ENCODE results near the gene STK31.
A peak's percentile ranks its signal among the peaks of the same experiment; 100 is the strongest.
"Not testable (repeated sequence)": the region's sequence is repeated elsewhere in the genome, so short reads cannot be mapped to it uniquely, and the experiment has no call there.

The STK31 gene

DNA sequence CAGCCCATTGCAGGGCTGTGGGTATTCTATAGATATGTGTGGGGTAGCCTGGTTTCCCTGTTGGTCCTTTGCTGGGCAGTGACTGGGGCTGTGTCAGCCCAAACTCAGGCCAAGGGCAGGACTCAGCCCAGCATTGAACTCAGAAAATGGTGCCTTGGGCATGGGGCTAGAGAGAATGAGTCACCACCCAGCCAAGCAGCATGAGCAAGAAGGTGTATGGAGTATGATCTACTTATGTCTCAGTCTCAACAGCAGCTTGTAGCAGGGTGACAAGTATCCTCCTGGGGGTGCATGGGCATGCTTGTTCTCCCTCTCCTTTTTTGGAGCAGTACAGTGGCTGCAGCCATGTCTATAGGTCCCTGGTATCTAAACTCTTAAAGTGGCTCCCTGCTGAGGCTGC is 32.0 kb downstream of the STK31 start:
- in situ Hi-C loops (cut with HindIII; ENCODE audit: low sequenced_read_pairs), result no loop called here
- TF ChIP-seq, protein P1, sequence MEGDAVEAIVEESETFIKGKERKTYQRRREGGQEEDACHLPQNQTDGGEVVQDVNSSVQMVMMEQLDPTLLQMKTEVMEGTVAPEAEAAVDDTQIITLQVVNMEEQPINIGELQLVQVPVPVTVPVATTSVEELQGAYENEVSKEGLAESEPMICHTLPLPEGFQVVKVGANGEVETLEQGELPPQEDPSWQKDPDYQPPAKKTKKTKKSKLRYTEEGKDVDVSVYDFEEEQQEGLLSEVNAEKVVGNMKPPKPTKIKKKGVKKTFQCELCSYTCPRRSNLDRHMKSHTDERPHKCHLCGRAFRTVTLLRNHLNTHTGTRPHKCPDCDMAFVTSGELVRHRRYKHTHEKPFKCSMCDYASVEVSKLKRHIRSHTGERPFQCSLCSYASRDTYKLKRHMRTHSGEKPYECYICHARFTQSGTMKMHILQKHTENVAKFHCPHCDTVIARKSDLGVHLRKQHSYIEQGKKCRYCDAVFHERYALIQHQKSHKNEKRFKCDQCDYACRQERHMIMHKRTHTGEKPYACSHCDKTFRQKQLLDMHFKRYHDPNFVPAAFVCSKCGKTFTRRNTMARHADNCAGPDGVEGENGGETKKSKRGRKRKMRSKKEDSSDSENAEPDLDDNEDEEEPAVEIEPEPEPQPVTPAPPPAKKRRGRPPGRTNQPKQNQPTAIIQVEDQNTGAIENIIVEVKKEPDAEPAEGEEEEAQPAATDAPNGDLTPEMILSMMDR (IDR thresholded peaks at IDR 0.05; ENCODE audit: low read depth, low read length, missing control alignments), result no peak
- no peak overlapping the region for H3K4me3 ChIP-seq (ENCODE audit: low read depth, low read length)
- no peak for DNase-seq (ENCODE audit: low read depth)

DNA sequence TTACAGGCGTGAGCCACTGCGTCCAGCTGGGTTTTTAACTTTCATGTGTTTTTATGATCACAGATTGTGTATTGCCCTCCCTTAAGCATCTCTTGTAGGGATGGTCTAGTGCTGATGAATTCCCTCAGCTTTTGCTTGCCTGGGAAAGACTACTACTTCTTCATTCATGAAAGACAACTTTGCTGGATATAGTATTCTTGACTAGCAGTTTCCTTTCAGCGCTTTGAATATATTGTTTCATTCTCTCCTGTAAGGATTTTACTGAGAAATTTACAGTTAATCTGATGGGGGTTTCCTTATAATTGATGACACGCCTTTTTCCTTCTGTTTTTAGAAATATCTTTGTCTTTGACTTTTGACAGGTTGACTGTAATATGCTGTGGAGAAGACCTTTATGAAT is 33.2 kb downstream of the STK31 start:
- in situ Hi-C loops (cut with HindIII; ENCODE audit: low sequenced_read_pairs), result no loop called here
- H3K4me3 ChIP-seq (ENCODE audit: low read depth, low read length), result no peak overlapping the region
- TF ChIP-seq, protein P1 (IDR thresholded peaks at IDR 0.05; ENCODE audit: low read depth, low read length, missing control alignments), result no peak
- DNase-seq (ENCODE audit: low read depth), result no peak

DNA sequence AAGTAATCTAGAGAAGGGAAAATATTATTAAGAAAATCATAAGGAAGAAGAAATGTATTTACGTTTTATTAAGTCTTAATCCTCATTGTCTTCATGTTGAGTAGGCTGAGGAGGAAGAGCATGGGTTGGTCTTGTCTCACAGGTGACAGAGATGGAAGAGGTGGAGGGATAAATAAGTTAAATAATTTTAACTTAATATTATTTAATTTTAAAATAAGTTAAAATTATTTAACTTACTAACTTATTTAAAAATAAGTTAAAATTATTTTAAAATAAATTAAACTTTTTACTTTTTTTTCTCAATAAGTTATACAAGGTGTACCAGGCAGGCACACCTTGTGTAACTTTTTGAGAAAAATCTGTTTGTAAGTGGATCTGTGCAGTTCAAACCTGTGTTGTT is 36.6 kb downstream of the STK31 start:
- no peak for DNase-seq (ENCODE audit: low read depth)
- in situ Hi-C loops (cut with HindIII; ENCODE audit: low sequenced_read_pairs), result no loop called here
- TF ChIP-seq, protein P1 (IDR thresholded peaks at IDR 0.05; ENCODE audit: low read depth, low read length, missing control alignments), result no peak
- no peak overlapping the region for H3K4me3 ChIP-seq (ENCODE audit: low read depth, low read length)

DNA sequence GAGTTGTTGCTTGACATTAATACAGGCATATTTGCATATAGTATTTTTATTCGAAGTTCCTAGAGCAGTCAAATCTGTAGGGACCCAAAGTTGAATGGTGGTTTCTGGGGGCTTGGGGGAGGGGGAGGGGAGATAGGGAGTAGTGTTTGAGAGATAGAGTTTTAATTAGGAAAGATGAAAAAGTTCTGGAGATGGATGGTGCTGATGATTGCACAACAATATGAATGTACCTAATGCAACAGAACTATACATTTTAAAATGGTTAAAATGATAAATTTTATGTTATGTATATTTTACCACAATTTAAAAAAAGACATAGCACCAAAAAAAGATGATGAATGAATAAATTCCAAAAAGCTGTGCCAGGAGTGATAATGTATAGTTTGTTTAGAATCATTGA is 41.8 kb downstream of the STK31 start:
- in situ Hi-C loops (cut with HindIII; ENCODE audit: low sequenced_read_pairs), result no loop called here
- TF ChIP-seq, protein P1 (IDR thresholded peaks at IDR 0.05; ENCODE audit: low read depth, low read length, missing control alignments), result no peak
- no peak for DNase-seq (ENCODE audit: low read depth)
- H3K4me3 ChIP-seq (ENCODE audit: low read depth, low read length), result no peak overlapping the region

DNA sequence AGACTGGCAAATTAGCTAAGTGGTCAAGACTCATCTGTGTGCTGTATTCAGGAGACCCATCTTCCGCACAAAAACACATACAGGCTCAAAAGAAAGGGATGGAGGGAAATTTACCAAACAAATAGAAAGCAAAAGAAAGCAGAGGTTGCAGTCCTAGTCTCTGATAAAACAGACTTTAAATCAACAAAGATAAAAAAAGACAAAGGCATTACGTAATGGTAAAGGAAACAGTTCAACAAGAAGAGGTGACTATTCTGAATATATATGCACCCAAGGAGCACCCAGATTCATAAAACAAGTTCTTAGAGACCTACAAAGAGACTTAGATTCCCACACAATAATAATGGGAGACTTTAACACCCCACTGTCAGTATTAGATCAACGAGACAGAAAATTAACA is 48.8 kb downstream of the STK31 start:
- in situ Hi-C loops (cut with HindIII; ENCODE audit: low sequenced_read_pairs); H3K4me3 ChIP-seq (ENCODE audit: low read depth, low read length); DNase-seq (ENCODE audit: low read depth): not testable (repeated sequence)

DNA sequence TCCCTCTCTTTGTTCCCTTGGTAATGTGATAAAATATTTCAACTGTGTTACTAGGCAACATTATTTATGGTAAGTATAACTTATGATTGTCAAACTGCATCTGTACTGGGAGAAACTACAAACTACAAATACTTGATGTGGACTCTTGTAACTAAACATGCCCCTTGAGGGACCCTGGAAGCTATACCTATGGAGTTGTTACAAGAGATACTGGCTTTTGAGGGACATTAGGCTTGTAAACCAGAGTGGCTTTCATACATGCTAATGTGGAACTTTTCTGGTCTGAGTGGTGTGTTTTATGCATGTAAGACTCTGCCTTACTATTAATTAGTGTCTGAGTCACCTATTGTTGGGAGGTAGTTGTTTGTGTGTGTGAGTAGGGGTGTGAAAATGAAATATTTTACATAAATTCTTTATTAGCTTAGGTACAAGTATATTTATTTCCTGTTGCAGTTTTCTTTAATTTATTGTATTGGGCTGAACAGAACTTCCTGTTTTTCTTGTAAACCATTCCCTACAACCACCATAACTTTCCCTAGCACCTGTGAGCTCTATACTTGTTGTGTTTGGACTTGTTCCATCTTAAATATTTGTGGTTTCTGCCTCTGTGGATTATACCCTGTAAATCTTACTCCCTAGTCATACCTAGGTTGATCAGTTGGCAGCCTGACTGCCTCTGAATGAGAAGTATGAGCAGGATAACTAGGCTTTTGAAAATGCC is 49.8 kb downstream of the STK31 start:
- in situ Hi-C loops (cut with HindIII; ENCODE audit: low sequenced_read_pairs), result no loop called here
- H3K4me3 ChIP-seq (ENCODE audit: low read depth, low read length), result no peak overlapping the region
- peak; percentile 89 for DNase-seq (ENCODE audit: low read depth)
- TF ChIP-seq, protein P1 (IDR thresholded peaks at IDR 0.05; ENCODE audit: low read depth, low read length, missing control alignments), result no peak

DNA sequence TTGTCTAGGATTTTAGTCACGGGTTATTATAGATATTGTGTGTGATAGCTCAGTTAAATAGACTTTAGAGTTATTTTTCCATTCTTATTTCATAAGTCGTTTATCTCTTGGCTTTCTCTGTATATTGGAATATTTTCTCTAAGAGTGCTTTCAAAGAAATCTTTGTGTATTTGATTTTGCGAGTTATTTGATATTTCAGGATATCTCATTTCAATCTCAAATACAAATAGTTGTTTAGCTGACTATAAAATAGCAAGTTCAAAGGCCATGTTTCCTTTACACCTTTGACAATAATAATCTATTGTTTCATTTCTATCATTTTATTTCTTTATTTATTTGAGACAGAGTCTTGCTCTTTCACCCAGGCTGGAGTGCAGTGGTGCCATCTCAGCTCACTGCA is 55.9 kb downstream of the STK31 start:
- TF ChIP-seq, protein P1 (IDR thresholded peaks at IDR 0.05; ENCODE audit: low read depth, low read length, missing control alignments), result no peak
- in situ Hi-C loops (cut with HindIII; ENCODE audit: low sequenced_read_pairs), result no loop called here
- DNase-seq (ENCODE audit: low read depth), result no peak
- no peak overlapping the region for H3K4me3 ChIP-seq (ENCODE audit: low read depth, low read length)

Data from astrocyte of the cerebellum (primary cell).